Measurements from ENCODE around the gene SLC25A12. TPM values are rescaled to one million over a fixed set of nuclear protein-coding genes. Genes with fewer than 3 reads are reported as not detected.

Gene SLC25A12
- total and polyA plus RNA-seq, 2 of the 13 experiments (the other 11 are each of a cell fraction or from before 2014, with no cell fraction given): 8.1 to 15.9 TPM

DNA sequence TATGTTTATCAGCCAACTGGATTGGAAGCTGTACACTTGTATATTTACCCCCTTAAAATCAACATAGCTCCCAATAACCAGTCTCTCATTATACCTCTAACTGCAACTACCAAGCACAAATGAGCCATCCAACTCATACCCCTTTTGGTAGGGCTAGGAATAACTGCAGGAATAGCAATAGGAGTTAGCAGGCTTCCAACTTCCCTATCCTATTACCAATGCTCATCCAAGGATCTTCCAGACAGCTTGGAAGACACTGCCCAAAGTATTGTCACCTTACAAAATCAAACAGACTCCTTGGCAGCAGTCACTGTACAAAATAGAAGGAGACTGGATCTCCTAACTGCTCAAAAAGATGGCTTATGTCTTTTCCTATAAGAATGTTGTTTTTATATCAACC is 61.6 kb downstream of the SLC25A12 start:
- no peak for FAIRE-seq

GRCh38 chr2:171830039-171830438 is 64.0 kb downstream of the SLC25A12 start:
- 92% methylated on average over 3 of the region's 3 CpGs for WGBS (ENCODE audit: low lambda C conversion rate)
- CTCF ChIA-PET (ENCODE audit: low intra/inter-chr PET ratio, low total read pairs): no interaction called here

More for the DNA sequence above, 61.6 kb downstream of the SLC25A12 start:
- no peak overlapping the region for H3K4me2 ChIP-seq (ENCODE audit: low read depth, low read length)
- H3K27me3 ChIP-seq (ENCODE audit: control insufficient read depth in 1 of 2, insufficient read depth in 2 of 2, low read length in 2 of 2): no peaks in the 10 kb centered on the region
- TF ChIP-seq ZNF766 (CRISPR knock-in tag; IDR thresholded peaks at IDR 0.05; ENCODE audit: borderline replicate concordance): no peak
- TF ChIP-seq TBL1XR1 (IDR thresholded peaks at IDR 0.05; ENCODE audit: borderline replicate concordance, low read length, partially characterized antibody): no peak
- no peak for TF ChIP-seq GABPA (IDR thresholded peaks at IDR 0.05; ENCODE audit: low read depth, low read length)
- no peak for TF ChIP-seq GABPA (CRISPR knock-in tag; IDR thresholded peaks at IDR 0.05; ENCODE audit: low read depth)
- TF ChIP-seq MTA1 (CRISPR knock-in tag; IDR thresholded peaks at IDR 0.05; ENCODE audit: borderline replicate concordance): no peak
- TF ChIP-seq NAIF1 (CRISPR knock-in tag; IDR thresholded peaks at IDR 0.05; ENCODE audit: borderline replicate concordance): no peak
- no peak for TF ChIP-seq SALL2 (CRISPR knock-in tag; IDR thresholded peaks at IDR 0.05)
- no peak for TF ChIP-seq SNAI1 (CRISPR knock-in tag; IDR thresholded peaks at IDR 0.05; ENCODE audit: borderline replicate concordance)
- TF ChIP-seq GATA4 (IDR thresholded peaks at IDR 0.05; ENCODE audit: borderline replicate concordance, low read depth): no peak
- no peak for TF ChIP-seq ZNF777 (CRISPR knock-in tag; IDR thresholded peaks at IDR 0.05)
- no peak for TF ChIP-seq TBX2 (CRISPR knock-in tag; IDR thresholded peaks at IDR 0.05; ENCODE audit: borderline replicate concordance)
- ATAC-seq (no peak), DNase-seq (ENCODE audit: low spot score) (no peak)
- POLR2A ChIA-PET: no interaction called here
- peaks cover 14% of the 10 kb centered on the region for H3K4me1 ChIP-seq (ENCODE audit: insufficient read depth, low read length)
- in situ Hi-C loops (cut with HindIII; ENCODE audit: extremely low pct_ligation_motif_present, low pct_unique_long_range_greater_than_20kb) (no loop called here), intact Hi-C loops (cut with micrococcal nuclease; ENCODE audit: unreplicated experiment) (no loop called here)
- H3K9me3 ChIP-seq (ENCODE audit: low read length): peaks cover 27% of the 10 kb centered on the region
- BruUV-seq (replicated peaks): no TSS peak
- H4K20me1 ChIP-seq (ENCODE audit: insufficient read depth, low read length): no peaks in the 10 kb centered on the region
- CTCF ChIA-PET (ENCODE audit: low intra/inter-chr PET ratio, low total read pairs): no interaction called here
- no peak overlapping the region for H3K9ac ChIP-seq (ENCODE audit: insufficient read depth, low read depth, low read length)
- no peaks in the 10 kb centered on the region for H3K79me2 ChIP-seq (ENCODE audit: insufficient read depth, low read length)
- H2AFZ ChIP-seq (ENCODE audit: low read length): no peak overlapping the region
- peaks cover 11 to 31% of the 10 kb centered on the region in 2 experiments; a peak in 4 of 5 replicates for H3K36me3 ChIP-seq (replicated peaks in 1 of 2; ENCODE audit: control insufficient read depth in 1 of 2, insufficient read depth in 2 of 2, low read length in 2 of 2)
- H3K27ac ChIP-seq (ENCODE audit: extremely low read length, insufficient read depth, low read length): no peak overlapping the region
- no peak overlapping the region for H3K4me3 ChIP-seq (replicated peaks in 1 of 3; ENCODE audit: insufficient read depth in 1 of 3, low read depth in 2 of 3, low read length in 3 of 3)

More at GRCh38 chr2:171830039-171830438, 64.0 kb downstream of the SLC25A12 start:
- H3K36me3 ChIP-seq (replicated peaks in 1 of 2; ENCODE audit: control insufficient read depth in 1 of 2, insufficient read depth in 2 of 2, low read length in 2 of 2): peaks cover 8 to 23% of the 10 kb centered on the region in 2 experiments
- H3K4me1 ChIP-seq (ENCODE audit: insufficient read depth, low read length): peaks cover 7% of the 10 kb centered on the region; the same call in 1 of the 2 replicates
- no peaks in the 10 kb centered on the region for H3K79me2 ChIP-seq (ENCODE audit: insufficient read depth, low read length)
- H3K27me3 ChIP-seq (ENCODE audit: control insufficient read depth in 1 of 2, insufficient read depth in 2 of 2, low read length in 2 of 2): no peaks in the 10 kb centered on the region
- in situ Hi-C loops (cut with HindIII; ENCODE audit: extremely low pct_ligation_motif_present, low pct_unique_long_range_greater_than_20kb) (no loop called here), intact Hi-C loops (cut with micrococcal nuclease; ENCODE audit: unreplicated experiment) (no loop called here)
- H4K20me1 ChIP-seq (ENCODE audit: insufficient read depth, low read length): no peaks in the 10 kb centered on the region
- H3K4me2 ChIP-seq (ENCODE audit: low read depth, low read length): no peak overlapping the region
- TF ChIP-seq CEBPB (IDR thresholded peaks at IDR 0.05; ENCODE audit: borderline replicate concordance, low read depth, low read length): peak; percentile 11; the same call in 1 of the 2 replicates
- TF ChIP-seq, protein P1, sequence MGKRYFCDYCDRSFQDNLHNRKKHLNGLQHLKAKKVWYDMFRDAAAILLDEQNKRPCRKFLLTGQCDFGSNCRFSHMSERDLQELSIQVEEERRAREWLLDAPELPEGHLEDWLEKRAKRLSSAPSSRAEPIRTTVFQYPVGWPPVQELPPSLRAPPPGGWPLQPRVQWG (CRISPR knock-in tag; IDR thresholded peaks at IDR 0.05; ENCODE audit: borderline replicate concordance, low read depth): no peak
- no peak overlapping the region for H3K9ac ChIP-seq (ENCODE audit: insufficient read depth, low read depth, low read length)
- H2AFZ ChIP-seq (ENCODE audit: low read length): no peak overlapping the region
- FAIRE-seq (no peak), DNase-seq (ENCODE audit: low spot score) (no peak), ATAC-seq (no peak)
- no peak overlapping the region for H3K4me3 ChIP-seq (replicated peaks in 1 of 3; ENCODE audit: insufficient read depth in 1 of 3, low read depth in 2 of 3, low read length in 3 of 3)
- POLR2A ChIA-PET: no interaction called here
- no TSS peak for BruUV-seq (replicated peaks)
- no peak overlapping the region for H3K27ac ChIP-seq (ENCODE audit: extremely low read length, insufficient read depth, low read length)
- H3K9me3 ChIP-seq (ENCODE audit: low read length): peaks cover 27% of the 10 kb centered on the region
